Measurements from ENCODE around the gene CSMD2. TPM values are rescaled to one million over a fixed set of nuclear protein-coding genes. Genes with fewer than 3 reads are reported as not detected.

The CSMD2 gene
- total and polyA plus RNA-seq, 2 of the 8 experiments (the other 6 are each of a cell fraction or from before 2014, with no cell fraction given) = 7.0 to 14.7 TPM

DNA sequence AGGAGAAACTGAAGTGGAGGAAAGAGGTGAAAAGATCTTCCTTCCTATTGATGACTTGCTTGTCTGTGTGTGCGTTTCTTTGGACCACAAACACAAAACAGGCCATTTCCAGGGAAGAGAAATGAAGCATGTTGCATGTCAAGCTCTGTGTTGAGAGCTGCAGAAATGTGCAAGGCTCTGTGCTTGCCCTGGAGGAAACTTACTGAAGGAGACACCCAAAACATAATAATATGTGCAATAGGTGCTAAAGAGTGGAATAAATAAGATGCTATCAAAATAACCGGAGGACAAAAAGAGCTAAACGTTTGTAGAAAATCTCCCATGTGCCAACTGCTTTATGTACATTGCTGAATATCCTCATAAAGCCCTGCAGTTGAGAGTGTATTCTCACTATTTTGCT is 496.3 kb downstream of the CSMD2 start (continued):
- TF ChIP-seq SP2 (IDR thresholded peaks at IDR 0.05; ENCODE audit: low read length) (no peak), SP1 (IDR thresholded peaks at IDR 0.05; ENCODE audit: low read depth, low read length) (no peak)
